Neural cell (in vitro differentiated cells): ENCODE results near the gene MPL. TPM values are rescaled to one million over a fixed set of nuclear protein-coding genes. Genes with fewer than 3 reads are reported as not detected.

Experiments
- H2AFZ ChIP-seq: fragments of 200-600, 300-800 bp; sonication (generic), shearing (Covaris generic); 2 replicates; pipeline ENCODE4 v1.6.0; 2014; ENCODE audit warnings: low read depth, mild to moderate bottlenecking, antibody characterized with exemption, low read length, moderate library complexity
- H3F3A ChIP-seq: fragments of 200-600 bp; shearing (Covaris generic); 2 replicates; pipeline ENCODE4 v1.6.1; 2016; ENCODE audit warnings: mild to moderate bottlenecking, moderate library complexity, mixed read lengths, antibody characterized with exemption, low read length; ENCODE audit not compliant: insufficient read depth, poor library complexity, severe bottlenecking
- H3K27ac ChIP-seq: fragments of 200-600, 300-800 bp; sonication (generic), shearing (Covaris generic); 2 replicates; pipeline ENCODE4 v1.5.1; 2014; ENCODE audit warnings: mild to moderate bottlenecking, low read length, moderate library complexity
- H3K27me3 ChIP-seq: fragments of 300-800, 200-600 bp; sonication (generic), shearing (Covaris generic); 2 replicates; pipeline ENCODE4 v1.6.0; 2014; ENCODE audit warnings: mild to moderate bottlenecking, low read depth, low read length, moderate library complexity; ENCODE audit not compliant: insufficient read depth
- H3K36me3 ChIP-seq: fragments of 300-800, 200-600 bp; sonication (generic), shearing (Covaris generic); 2 replicates; pipeline ENCODE4 v1.5.1; 2014; ENCODE audit warnings: mild to moderate bottlenecking, antibody characterized with exemption, low read length, moderate library complexity; ENCODE audit not compliant: insufficient read depth
- H3K4me2 ChIP-seq: fragments of 300-800, 200-600 bp; sonication (generic), shearing (Covaris generic); 2 replicates; pipeline ENCODE4 v1.6.0; 2014; ENCODE audit warnings: mild to moderate bottlenecking, low read length
- H3K4me3 ChIP-seq: fragments of 300-800, 200-600 bp; sonication (generic), shearing (Covaris generic); 2 replicates; pipeline ENCODE4 v1.5.1; 2014; ENCODE audit warnings: mild to moderate bottlenecking, low read length, moderate library complexity
- H3K79me2 ChIP-seq: fragments of 200-600 bp; shearing (Covaris generic); replicated peaks from 2 replicates; pipeline ENCODE4 v1.6.0; 2014; ENCODE audit warnings: mild to moderate bottlenecking, low read length, moderate library complexity; ENCODE audit not compliant: insufficient read depth
- H3K9ac ChIP-seq: fragments of 300-800, 200-600 bp; sonication (generic), shearing (Covaris generic); 2 replicates; pipeline ENCODE4 v1.6.1; 2016; ENCODE audit warnings: mild to moderate bottlenecking, low read length, mixed read lengths
- H3K9me2 ChIP-seq: fragments of 200-600 bp; shearing (Covaris generic); 2 replicates; pipeline ENCODE4 v1.6.1; 2016; ENCODE audit warnings: mild to moderate bottlenecking, low read length, mixed read lengths; ENCODE audit not compliant: insufficient read depth
- H3K9me3 ChIP-seq: fragments of 200-600, 300-800 bp; sonication (generic), shearing (Covaris generic); 2 replicates; pipeline ENCODE4 v1.6.1; 2016; ENCODE audit warnings: mild to moderate bottlenecking, mixed run types, low read length, moderate library complexity, mixed read lengths
- H4K20me1 ChIP-seq: fragments of 200-600 bp; shearing (Covaris generic); 2 replicates; pipeline ENCODE4 v1.6.1; 2016; ENCODE audit warnings: mild to moderate bottlenecking, mixed run types; ENCODE audit not compliant: insufficient read depth
- EP300 ChIP-seq: fragments of 450-650 bp; conservative IDR thresholded peaks from 2 replicates; pipeline ENCODE4 v1.6.1; 2014; ENCODE audit warnings: antibody characterized with exemption, mild to moderate bottlenecking, moderate library complexity; ENCODE audit not compliant: poor library complexity, severe bottlenecking
- EZH2 ChIP-seq: fragments of 200-600, 300-800 bp; shearing (Covaris generic), sonication (generic); IDR thresholded peaks from 2 replicates; pipeline ENCODE4 v1.6.1; 2014; ENCODE audit warnings: antibody characterized with exemption, low read length, borderline replicate concordance, mild to moderate bottlenecking; ENCODE audit not compliant: insufficient read depth, poor library complexity, severe bottlenecking
- MXI1 ChIP-seq: fragments of 450-650 bp; conservative IDR thresholded peaks from 2 replicates; pipeline ENCODE4 v1.6.1; 2014; ENCODE audit warnings: antibody characterized with exemption, mild to moderate bottlenecking; ENCODE audit not compliant: poor library complexity, severe bottlenecking
- POLR2AphosphoS5 ChIP-seq: IDR thresholded peaks from 2 replicates; pipeline ENCODE4 v1.6.1; 2012
- RAD21 ChIP-seq: fragments of 450-650 bp; conservative IDR thresholded peaks from 2 replicates; pipeline ENCODE4 v1.6.1; 2014; ENCODE audit warnings: antibody characterized with exemption, mild to moderate bottlenecking, moderate library complexity
- REST ChIP-seq: IDR thresholded peaks from 2 replicates; pipeline ENCODE4 v1.6.1; 2012; ENCODE audit warnings: borderline replicate concordance
- SMC3 ChIP-seq: fragments of 450-650 bp; conservative IDR thresholded peaks from 2 replicates; pipeline ENCODE4 v1.6.1; 2014; ENCODE audit warnings: antibody characterized with exemption, mild to moderate bottlenecking, moderate library complexity; ENCODE audit not compliant: poor library complexity
- TAF1 ChIP-seq: IDR thresholded peaks from 2 replicates; pipeline ENCODE4 v1.6.1; 2012; ENCODE audit warnings: low read depth
- polyA plus RNA-seq: library from polyadenylated mRNA; depleted of rRNA; stranded (reverse); fragments of >200 nt; gene quantifications from 2 replicates; pipeline ENCODE4 v1.2.3, GENCODE V29; 2014
- TF ChIP-seq, protein P1 (sequence below): fragments of 450-650 bp; IDR thresholded peaks from 2 replicates; pipeline ENCODE4 v1.5.1; 2014; ENCODE audit warnings: antibody characterized with exemption, mild to moderate bottlenecking, moderate library complexity; ENCODE audit not compliant: poor library complexity, severe bottlenecking

The MPL gene
- polyA plus RNA-seq, 1 donor from 2014 or later: not detected

DNA sequence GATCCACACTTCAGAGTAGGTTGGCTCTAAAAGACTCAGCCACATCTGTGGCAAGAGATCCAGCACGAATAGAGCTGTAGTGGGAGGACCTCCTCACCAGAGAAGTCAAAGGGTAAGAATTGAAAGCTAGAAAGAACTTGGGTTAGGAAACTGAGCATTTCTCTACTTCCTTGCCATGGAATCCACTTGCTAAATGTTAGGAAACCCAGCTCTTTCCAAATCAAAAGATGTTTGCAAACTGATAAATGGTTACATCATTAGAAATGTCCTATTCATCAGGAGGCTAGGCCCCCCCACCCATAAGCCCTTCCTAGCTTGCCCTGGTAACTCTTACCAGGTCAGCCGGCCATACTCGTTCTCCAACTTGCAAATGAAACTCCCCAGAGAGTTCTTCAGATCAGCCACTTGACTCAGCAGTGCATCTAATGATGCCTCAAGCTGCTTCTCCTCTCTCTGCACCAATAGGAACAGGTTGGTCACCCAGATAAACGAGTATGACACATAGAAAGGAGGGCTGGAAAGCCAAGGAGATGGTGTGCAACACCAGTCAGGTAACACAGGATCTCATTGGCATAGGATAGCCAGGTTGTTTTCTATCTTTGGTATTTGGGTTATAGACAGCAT lies 50.5 kb downstream of the MPL start:
- Histone ChIP-seq H3K27ac (no peak overlapping the region), H3K9me3 (no peaks in the 10 kb centered on the region), H3K36me3 (no peaks in the 10 kb centered on the region), H3K9ac (no peak overlapping the region), H3K4me3 (peak overlapping the region; percentile 84), H3F3A (no peaks in the 10 kb centered on the region), H4K20me1 (no peaks in the 10 kb centered on the region), H3K9me2 (no peaks in the 10 kb centered on the region), H3K27me3 (no peaks in the 10 kb centered on the region), H3K4me2 (peak overlapping the region; percentile 80), H2AFZ (no peak overlapping the region), H3K79me2 (peaks cover 31% of the 10 kb centered on the region)
- TF ChIP-seq REST (no peak), RAD21 (no peak), EZH2 (no peak), POLR2AphosphoS5 (no peak), EP300 (no peak), TAF1 (no peak), MXI1 (no peak), SMC3 (no peak)
- TF ChIP-seq, protein P1, sequence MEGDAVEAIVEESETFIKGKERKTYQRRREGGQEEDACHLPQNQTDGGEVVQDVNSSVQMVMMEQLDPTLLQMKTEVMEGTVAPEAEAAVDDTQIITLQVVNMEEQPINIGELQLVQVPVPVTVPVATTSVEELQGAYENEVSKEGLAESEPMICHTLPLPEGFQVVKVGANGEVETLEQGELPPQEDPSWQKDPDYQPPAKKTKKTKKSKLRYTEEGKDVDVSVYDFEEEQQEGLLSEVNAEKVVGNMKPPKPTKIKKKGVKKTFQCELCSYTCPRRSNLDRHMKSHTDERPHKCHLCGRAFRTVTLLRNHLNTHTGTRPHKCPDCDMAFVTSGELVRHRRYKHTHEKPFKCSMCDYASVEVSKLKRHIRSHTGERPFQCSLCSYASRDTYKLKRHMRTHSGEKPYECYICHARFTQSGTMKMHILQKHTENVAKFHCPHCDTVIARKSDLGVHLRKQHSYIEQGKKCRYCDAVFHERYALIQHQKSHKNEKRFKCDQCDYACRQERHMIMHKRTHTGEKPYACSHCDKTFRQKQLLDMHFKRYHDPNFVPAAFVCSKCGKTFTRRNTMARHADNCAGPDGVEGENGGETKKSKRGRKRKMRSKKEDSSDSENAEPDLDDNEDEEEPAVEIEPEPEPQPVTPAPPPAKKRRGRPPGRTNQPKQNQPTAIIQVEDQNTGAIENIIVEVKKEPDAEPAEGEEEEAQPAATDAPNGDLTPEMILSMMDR: no peak

- TF ChIP-seq TAF1: peak; percentile 11
- no peak for TF ChIP-seq EP300
- no peaks in the 10 kb centered on the region for H3K36me3 ChIP-seq
- no peaks in the 10 kb centered on the region for H4K20me1 ChIP-seq
- H3K4me2 ChIP-seq: peak overlapping the region; percentile 80
- H3K27me3 ChIP-seq: no peaks in the 10 kb centered on the region
- H3K4me3 ChIP-seq: peak overlapping the region; percentile 84
- H3K27ac ChIP-seq: no peak overlapping the region
- no peak overlapping the region for H2AFZ ChIP-seq
- peak overlapping the region; percentile 83 for H3K9ac ChIP-seq
- H3F3A ChIP-seq: no peaks in the 10 kb centered on the region
- H3K79me2 ChIP-seq: peaks cover 31% of the 10 kb centered on the region
- H3K9me2 ChIP-seq: no peaks in the 10 kb centered on the region
- no peaks in the 10 kb centered on the region for H3K9me3 ChIP-seq
Measured at GRCh38 chr1:43388613-43389012, 51.0 kb downstream of the MPL start.
